Stimulated activated CD4-positive, alpha-beta T cell treated with anti-CD3 and anti-CD28 coated beads, Interleukin-4, amount 100 ng/mL, for 1 hour (primary cell): ENCODE measurements around the gene TMEM242.
"Not testable (repeated sequence)": the region's sequence is repeated elsewhere in the genome, so short reads cannot be mapped to it uniquely, and the experiment has no call there.

ENCODE experiments used
- DNase-seq: peaks from one replicate; pipeline ENCODE4 v3.0.0-alpha.2; 2020

TMEM242 gene

GRCh38 chr6:157323255-157323965 is at the start of gene TMEM242:
TSS of gene TMEM242 (minus strand) at chr6:157323519. CDS start at chr6:157323499, 20 bp downstream.
- peak; percentile 88 for DNase-seq

DNA sequence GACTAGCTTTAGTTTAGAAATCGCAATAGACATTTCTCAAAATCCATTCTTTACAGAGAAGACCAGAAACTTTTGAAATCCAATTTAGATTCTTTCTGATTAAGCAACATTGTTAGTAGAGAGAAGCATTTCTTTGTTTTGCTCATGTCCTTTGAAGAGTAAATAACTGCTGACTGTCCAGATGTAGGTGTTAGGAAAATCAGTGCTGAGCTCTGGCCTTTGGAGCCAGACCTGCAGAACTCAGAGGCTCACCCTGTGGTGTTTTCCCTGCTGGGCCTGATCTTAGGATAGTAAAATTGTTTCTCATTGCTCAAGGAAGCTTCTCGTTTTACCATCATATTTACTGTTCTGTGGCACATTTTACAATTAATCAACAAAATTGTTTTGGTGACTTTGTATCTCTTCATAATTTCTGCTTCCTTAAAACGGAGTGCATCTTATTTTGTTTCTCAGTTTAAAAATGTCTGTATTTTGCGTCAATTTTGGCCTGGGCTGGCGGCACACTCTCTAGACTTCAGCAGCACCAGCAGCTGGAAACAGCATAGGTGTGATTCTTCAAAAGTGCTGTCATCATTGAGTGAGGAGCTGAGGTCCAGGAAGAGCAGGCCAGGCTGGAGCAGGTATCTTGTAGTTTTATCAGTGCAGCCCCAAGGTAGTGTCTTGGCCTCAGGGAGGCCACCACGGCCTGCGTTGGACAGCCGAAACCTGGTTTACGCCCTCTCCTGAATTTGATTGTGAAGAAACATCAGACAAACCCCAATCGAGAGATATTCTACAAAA is 49.4 kb upstream of the TMEM242 start:
- DNase-seq, result no peak

DNA sequence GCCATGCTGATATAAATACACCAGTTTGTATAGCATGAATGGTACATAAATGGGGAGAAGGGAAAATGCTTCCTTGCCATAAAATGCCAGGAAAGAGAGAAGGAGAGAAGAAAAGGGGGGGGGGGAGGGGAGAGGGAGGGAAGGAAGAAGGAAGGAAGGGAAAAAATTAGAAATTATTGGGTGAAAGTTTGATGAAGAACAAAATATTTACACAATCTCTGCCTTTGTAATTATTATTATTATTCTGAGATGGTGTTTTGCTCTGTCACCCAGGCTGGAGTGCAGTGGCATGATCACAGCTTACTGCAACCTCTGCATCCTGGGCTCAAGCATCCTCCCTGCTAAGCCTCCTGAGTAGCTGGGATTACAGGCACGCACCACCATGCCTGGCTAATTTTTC is 47.4 kb upstream of the TMEM242 start:
- no peak for DNase-seq

DNA sequence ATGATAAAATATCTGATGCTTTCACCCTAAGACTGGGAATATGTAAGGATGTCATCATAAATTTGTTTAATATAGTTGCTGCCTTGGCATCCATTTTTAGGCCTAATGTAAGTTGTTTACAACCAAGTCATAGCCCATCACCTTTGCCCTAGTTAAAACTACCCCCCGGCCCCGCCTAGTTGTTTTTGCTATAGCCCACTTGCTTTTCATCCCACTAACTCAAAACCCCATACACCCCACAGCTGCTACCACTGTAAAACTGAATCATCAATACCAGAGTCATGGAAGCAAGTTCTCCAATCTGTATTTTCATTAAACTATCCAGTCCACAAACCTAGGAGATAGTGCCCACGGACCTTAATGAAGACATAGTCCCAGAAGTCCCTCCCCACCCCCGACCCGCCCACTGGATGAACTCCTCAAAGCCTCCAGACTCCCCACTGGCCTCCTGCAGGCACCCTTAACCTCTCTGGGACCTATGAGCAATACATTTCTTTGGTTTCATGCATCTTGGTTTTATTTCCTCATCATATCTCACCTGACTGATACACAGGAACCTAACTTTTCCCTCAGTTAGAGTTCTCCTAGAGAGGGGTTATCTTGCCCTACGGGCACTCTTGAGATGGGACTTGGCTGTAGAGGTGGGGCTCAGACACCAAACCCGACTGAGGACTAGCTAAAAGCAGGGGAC is 45.2 kb upstream of the TMEM242 start:
- DNase-seq, result no peak

DNA sequence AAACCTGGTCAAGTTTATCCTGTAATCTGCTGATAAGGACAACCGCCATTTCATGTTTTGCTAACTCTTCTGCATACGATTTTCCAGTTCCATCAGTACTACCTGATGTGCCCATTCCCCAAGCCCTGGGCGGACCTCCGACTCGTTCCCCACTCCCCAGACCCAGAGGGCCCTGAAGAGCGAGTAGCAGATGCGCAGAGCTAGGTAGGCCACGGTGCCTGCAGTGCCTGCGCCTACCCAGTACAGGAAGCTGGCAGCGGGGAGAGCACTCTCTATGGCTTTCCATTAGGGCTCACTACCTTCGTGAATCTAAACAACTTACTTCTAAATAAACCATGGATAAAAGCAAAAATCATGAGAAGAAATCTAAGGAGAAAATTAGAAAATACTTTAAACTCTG is 43.3 kb upstream of the TMEM242 start:
- DNase-seq, result no peak

GRCh38 chr6:157364705-157365104 is 41.4 kb upstream of the TMEM242 start:
- no peak for DNase-seq

DNA sequence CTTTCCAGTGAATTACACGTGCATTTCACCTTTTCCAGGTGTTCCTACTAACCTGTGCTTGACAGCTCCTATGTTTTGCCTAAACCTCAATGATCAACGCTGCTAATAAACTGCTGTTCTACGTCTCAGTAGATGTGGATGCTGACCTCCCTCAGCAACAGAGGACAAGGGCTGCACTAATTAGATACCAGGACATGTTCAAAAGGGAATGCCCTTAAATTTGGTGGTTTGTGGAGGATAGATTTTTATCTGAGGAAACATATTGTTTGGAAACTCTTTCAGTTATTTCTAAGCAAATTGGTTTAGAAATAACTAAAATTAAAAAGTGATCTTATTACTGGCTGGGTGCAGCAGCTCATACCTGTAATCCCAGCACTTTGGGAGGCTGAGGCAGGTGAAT is 38.6 kb upstream of the TMEM242 start:
- no peak for DNase-seq

DNA sequence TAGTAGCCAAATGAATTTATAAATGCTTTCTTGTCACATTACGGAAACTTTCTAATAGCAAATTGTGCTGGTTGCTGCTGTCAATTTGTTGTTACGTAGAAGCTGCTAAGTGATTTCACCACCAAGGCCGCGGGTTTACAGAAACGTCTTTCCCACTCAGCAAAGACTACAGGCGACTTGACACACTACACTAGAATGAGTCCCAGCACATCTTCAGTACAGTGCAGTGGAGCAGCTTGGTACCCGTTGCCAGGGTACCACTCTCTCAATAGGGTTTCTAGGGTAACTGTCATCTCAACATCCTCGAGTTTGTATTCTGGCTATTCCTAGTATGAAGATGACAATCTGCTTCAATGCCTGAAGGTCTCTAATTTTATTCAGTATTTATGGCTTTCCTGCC is 35.0 kb upstream of the TMEM242 start:
- no peak for DNase-seq

DNA sequence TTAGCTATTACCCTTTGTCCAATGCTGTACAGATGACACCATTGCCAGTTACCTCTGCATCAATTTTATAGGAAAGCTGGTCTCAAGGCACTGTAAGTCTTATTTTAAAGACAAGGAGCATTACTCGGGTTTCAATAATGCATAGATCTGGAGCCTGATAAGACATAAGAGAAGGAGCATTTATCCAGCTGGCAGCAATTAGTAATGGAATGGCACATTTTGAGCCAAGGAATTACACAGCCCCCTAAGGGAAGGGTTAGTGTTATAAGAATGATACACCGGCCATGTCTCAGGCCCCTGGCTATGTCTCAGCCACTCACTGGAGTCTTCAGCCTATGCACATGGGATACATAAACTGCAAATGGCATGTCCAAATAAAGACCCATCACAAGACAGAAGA is 23.1 kb upstream of the TMEM242 start:
- no peak for DNase-seq

- DNase-seq, result no peak
Observed at GRCh38 chr6:157343732-157344131, 20.4 kb upstream of the TMEM242 start.

GRCh38 chr6:157339432-157339831 is 16.1 kb upstream of the TMEM242 start:
- no peak for DNase-seq

- no peak for DNase-seq
Observed at GRCh38 chr6:157337751-157338150, 14.4 kb upstream of the TMEM242 start.

DNA sequence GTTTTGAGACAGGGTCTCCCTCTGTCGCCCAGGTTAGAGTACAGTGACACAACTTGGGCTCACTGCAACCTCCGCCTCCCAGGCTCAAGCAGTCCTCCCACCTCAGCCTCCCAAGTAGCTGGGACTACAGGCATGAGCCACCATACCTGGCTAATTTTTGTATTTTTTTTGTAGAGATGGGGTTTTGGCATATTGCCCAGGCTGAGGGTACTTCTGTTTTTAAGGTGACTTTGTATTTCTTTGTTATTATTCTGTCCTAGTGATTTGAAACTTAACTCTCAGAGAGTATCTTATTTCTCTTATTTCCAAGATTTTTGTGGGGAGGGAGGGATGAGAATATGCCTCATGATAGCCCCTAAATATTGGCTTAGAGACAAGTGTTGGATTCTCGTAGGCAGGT is 14.0 kb upstream of the TMEM242 start:
- DNase-seq, result not testable (repeated sequence)

GRCh38 chr6:157335829-157336228 is 12.5 kb upstream of the TMEM242 start:
- no peak for DNase-seq

- no peak for DNase-seq
Observed at GRCh38 chr6:157333956-157334355, 10.6 kb upstream of the TMEM242 start.

- no peak for DNase-seq
Observed at GRCh38 chr6:157333537-157333936, 10.2 kb upstream of the TMEM242 start.

DNA sequence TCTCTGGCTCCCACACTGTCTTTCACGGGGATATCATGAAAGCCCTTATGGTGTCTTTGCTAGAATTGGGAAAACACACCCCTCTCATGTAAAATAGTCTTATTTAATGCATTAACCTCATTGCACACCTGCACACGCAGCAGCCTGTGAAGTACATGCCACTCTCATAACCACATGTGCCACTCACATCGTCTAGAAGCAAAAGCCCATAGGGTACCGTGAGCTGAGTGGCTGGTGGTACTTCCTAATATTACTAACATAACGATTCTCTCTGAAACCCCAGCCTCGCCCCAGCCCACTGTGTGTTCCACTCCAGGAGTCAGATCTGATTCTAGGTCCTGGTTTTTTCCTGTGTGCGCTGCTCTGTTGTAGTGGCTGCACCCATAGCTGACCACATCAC is 9.5 kb upstream of the TMEM242 start:
- DNase-seq, result no peak

DNA sequence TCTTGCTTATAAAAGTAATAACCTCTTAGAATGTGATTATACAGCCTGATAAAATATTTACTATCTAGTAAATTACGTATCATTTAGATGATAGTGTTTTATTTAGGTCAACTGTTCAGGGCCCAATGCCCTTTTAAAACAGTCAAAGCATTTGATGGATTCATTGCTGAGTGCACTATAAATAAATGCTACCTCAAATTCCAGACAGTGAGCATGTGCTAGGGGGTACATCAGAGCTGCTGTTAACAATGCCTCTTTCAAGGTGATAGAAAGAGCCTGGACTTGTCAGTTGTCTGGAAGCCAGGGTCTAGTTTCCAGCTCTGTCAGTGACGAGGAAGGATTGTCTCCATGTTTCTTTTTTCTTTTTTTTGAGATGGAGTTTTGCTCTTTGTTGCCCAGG is 7.5 kb upstream of the TMEM242 start:
- no peak for DNase-seq

GRCh38 chr6:157329829-157330228 is 6.5 kb upstream of the TMEM242 start:
- DNase-seq, result no peak

DNA sequence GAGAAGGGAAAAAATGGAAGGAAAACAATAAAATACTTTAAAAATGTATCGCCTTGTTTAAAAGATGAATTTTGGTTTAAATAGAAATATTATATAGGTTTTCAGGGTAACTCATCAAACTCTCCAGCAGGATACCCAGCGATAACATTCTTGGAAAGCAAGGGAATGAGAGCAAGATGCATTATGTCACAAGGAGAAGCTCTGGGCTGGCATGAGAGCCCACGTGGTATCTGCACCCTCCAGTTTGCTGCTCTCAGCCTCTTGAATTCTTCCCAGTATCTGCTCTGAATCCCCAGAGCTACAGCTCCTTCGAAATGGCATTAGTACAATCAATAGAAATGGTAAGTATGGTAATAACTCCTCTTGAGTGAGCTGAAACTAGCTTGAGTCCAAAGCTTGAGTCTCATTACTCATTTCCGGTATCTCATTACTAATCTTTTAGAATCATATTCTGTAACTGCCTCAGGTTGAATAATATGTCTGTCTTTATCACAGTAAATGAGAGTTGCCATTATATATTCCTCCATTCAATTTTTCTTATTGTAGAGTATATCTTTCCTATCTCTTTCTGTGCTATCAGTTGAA is 4.9 kb upstream of the TMEM242 start:
- no peak for DNase-seq

DNA sequence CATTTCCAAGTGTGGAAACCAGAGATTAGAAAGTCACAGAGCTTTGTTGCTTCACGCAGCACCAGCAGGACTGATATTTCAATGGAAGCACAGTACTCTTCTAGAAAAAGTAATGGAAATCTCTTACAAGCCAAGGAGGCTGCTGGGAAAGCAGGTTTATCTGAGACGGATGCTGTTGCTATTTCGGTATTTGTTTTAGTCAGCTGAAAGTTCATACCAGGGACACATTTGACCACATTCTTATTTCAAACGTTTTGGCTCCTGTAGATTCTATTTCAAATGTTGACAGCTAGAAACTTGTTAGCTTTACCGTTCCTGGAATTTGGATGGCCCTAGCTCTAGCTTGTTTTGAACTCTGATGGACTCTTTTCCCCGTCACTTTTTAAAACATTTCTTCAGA is 3.7 kb upstream of the TMEM242 start:
- no peak for DNase-seq

DNA sequence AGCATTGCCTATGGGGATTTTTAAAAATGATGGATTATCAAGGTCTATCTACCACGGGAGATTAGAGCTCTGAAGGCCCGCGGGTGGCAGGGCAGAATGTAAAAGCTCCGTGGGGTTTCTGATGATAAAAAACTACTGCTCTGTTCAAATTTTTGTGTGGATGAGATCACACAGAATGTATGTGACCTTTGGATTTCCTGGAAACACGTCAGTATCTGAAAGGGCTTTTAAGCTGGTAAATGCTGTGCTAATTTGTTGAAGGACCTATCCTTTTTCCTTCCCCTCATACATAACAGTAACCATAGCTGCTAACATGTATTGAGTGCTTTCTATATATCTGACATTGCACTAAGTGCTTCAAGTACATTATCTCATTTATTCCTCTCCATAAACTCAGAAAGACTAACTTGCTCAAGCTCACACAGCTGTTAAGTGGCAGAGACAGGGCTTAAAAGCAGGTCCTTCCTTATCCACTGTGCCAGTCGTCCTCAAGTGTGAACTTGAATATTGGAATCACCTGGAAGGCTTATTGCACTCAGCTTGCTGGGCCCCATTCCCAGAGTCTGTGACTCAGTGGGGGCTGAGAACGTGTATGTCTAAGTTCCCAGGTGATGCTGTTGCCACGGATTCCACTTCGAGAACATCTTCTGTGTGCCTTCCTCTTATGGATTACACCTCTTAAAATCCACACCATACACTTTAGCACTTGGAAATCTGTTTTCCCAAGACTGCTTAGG is 1.9 kb upstream of the TMEM242 start:
- DNase-seq, result no peak

GRCh38 chr6:157323966-157324300 is 614 bp upstream of the TMEM242 start:
- peak; percentile 20 for DNase-seq
